Ecto neural progenitor cell (in vitro differentiated cells): ENCODE results near the gene CEBPB.

Experiments used
- DNase-seq: peaks from one replicate; pipeline ENCODE4 v3.0.0-alpha.2; 2018; ENCODE audit warnings: low spot score

The CEBPB gene

GRCh38 chr20:50213531-50214106 lies 23.0 kb downstream of the CEBPB start:
- no peak for DNase-seq

- no peak for DNase-seq
These were observed 23.8 kb downstream of the CEBPB start for GRCh38 chr20:50214226-50215024.

- DNase-seq, result no peak
These were observed 24.6 kb downstream of the CEBPB start for GRCh38 chr20:50215101-50215690.

- no peak for DNase-seq
These were observed 25.3 kb downstream of the CEBPB start for GRCh38 chr20:50215926-50216325.

- DNase-seq, result no peak
These were observed 26.0 kb downstream of the CEBPB start for GRCh38 chr20:50216543-50217206.

GRCh38 chr20:50217207-50217949 lies 26.7 kb downstream of the CEBPB start:
- no peak for DNase-seq

GRCh38 chr20:50218987-50219435 lies 28.4 kb downstream of the CEBPB start:
- DNase-seq, result no peak

GRCh38 chr20:50219600-50219999 lies 29.0 kb downstream of the CEBPB start:
- no peak for DNase-seq

GRCh38 chr20:50220093-50220893 lies 29.7 kb downstream of the CEBPB start:
- no peak for DNase-seq

GRCh38 chr20:50220894-50221365 lies 30.3 kb downstream of the CEBPB start:
- DNase-seq, result no peak

- no peak for DNase-seq
These were observed 31.1 kb downstream of the CEBPB start for GRCh38 chr20:50221501-50222308.

- DNase-seq, result no peak
These were observed 31.8 kb downstream of the CEBPB start for GRCh38 chr20:50222309-50223038.

- no peak for DNase-seq
These were observed 32.7 kb downstream of the CEBPB start for GRCh38 chr20:50223039-50224005.

- DNase-seq, result no peak
These were observed 33.4 kb downstream of the CEBPB start for GRCh38 chr20:50224052-50224451.

- DNase-seq, result no peak
These were observed 34.1 kb downstream of the CEBPB start for GRCh38 chr20:50224531-50225255.

GRCh38 chr20:50226093-50226974 lies 35.7 kb downstream of the CEBPB start:
- DNase-seq, result no peak

GRCh38 chr20:50227506-50227905 lies 36.9 kb downstream of the CEBPB start:
- DNase-seq, result no peak
